Measurements from ENCODE around the gene SLC39A9. TPM values are rescaled to one million over a fixed set of nuclear protein-coding genes. Genes with fewer than 3 reads are reported as not detected.
A peak's percentile ranks its signal among the peaks of the same experiment; 100 is the strongest.

The SLC39A9 gene
- total RNA-seq, 1 experiment from 2014 or later: 53.1 TPM

- DNase-seq: no peak
- Histone ChIP-seq H3K27me3 (ENCODE audit: control insufficient read depth, insufficient read depth, low read length) (no peaks in the 10 kb centered on the region), H3K36me3 (replicated peaks; ENCODE audit: control insufficient read depth, insufficient read depth, low read length) (no peaks in the 10 kb centered on the region), H3K4me3 (ENCODE audit: insufficient read depth, low read depth, low read length) (no peak overlapping the region)
Measured at GRCh38 chr14:69358966-69359365, 39.5 kb upstream of the SLC39A9 start.

- no peaks in the 10 kb centered on the region for H3K27me3 ChIP-seq (ENCODE audit: control insufficient read depth, insufficient read depth, low read length)
- peak; percentile 19 for DNase-seq
- H3K4me3 ChIP-seq (ENCODE audit: insufficient read depth, low read depth, low read length): no peak overlapping the region
Measured at GRCh38 chr14:69360438-69361108, 37.9 kb upstream of the SLC39A9 start.

GRCh38 chr14:69363055-69363454 lies 35.4 kb upstream of the SLC39A9 start:
- peak; percentile 84 for DNase-seq
- no peaks in the 10 kb centered on the region for H3K27me3 ChIP-seq (ENCODE audit: control insufficient read depth, insufficient read depth, low read length)
- no peak overlapping the region for H3K4me3 ChIP-seq (ENCODE audit: insufficient read depth, low read depth, low read length)
- H3K36me3 ChIP-seq (replicated peaks; ENCODE audit: control insufficient read depth, insufficient read depth, low read length): no peaks in the 10 kb centered on the region

More at GRCh38 chr14:69360438-69361108, 37.9 kb upstream of the SLC39A9 start:
- H3K36me3 ChIP-seq (replicated peaks; ENCODE audit: control insufficient read depth, insufficient read depth, low read length): no peaks in the 10 kb centered on the region

- Histone ChIP-seq H3K27me3 (ENCODE audit: control insufficient read depth, insufficient read depth, low read length) (no peaks in the 10 kb centered on the region), H3K36me3 (replicated peaks; ENCODE audit: control insufficient read depth, insufficient read depth, low read length) (no peaks in the 10 kb centered on the region), H3K4me3 (ENCODE audit: insufficient read depth, low read depth, low read length) (no peak overlapping the region)
- no peak for DNase-seq
Measured at GRCh38 chr14:69363964-69364363, 34.5 kb upstream of the SLC39A9 start.

- DNase-seq: no peak
- H3K27me3 ChIP-seq (ENCODE audit: control insufficient read depth, insufficient read depth, low read length): no peaks in the 10 kb centered on the region
Measured at GRCh38 chr14:69364378-69364777, 34.1 kb upstream of the SLC39A9 start.

GRCh38 chr14:69366069-69366468 lies 32.4 kb upstream of the SLC39A9 start:
- H3K36me3 ChIP-seq (replicated peaks; ENCODE audit: control insufficient read depth, insufficient read depth, low read length): peaks cover 1% of the 10 kb centered on the region; the same call in 1 of the 2 replicates
- no peak for DNase-seq
- H3K27me3 ChIP-seq (ENCODE audit: control insufficient read depth, insufficient read depth, low read length): no peaks in the 10 kb centered on the region
- no peak overlapping the region for H3K4me3 ChIP-seq (ENCODE audit: insufficient read depth, low read depth, low read length)

More at GRCh38 chr14:69364378-69364777, 34.1 kb upstream of the SLC39A9 start:
- Histone ChIP-seq H3K4me3 (ENCODE audit: insufficient read depth, low read depth, low read length) (no peak overlapping the region), H3K36me3 (replicated peaks; ENCODE audit: control insufficient read depth, insufficient read depth, low read length) (peaks cover 1% of the 10 kb centered on the region; the same call in 1 of the 2 replicates)

GRCh38 chr14:69366761-69367160 lies 31.7 kb upstream of the SLC39A9 start:
- no peak overlapping the region for H3K4me3 ChIP-seq (ENCODE audit: insufficient read depth, low read depth, low read length)

GRCh38 chr14:69368381-69368780 lies 30.1 kb upstream of the SLC39A9 start:
- H3K4me3 ChIP-seq (ENCODE audit: insufficient read depth, low read depth, low read length): no peak overlapping the region
- no peaks in the 10 kb centered on the region for H3K27me3 ChIP-seq (ENCODE audit: control insufficient read depth, insufficient read depth, low read length)
- peaks cover 5% of the 10 kb centered on the region for H3K36me3 ChIP-seq (replicated peaks; ENCODE audit: control insufficient read depth, insufficient read depth, low read length)
- DNase-seq: no peak

More at GRCh38 chr14:69366761-69367160, 31.7 kb upstream of the SLC39A9 start:
- Histone ChIP-seq H3K27me3 (ENCODE audit: control insufficient read depth, insufficient read depth, low read length) (no peaks in the 10 kb centered on the region), H3K36me3 (replicated peaks; ENCODE audit: control insufficient read depth, insufficient read depth, low read length) (peaks cover 1% of the 10 kb centered on the region; the same call in 1 of the 2 replicates)
- DNase-seq: no peak

- no peak for DNase-seq
- Histone ChIP-seq H3K36me3 (replicated peaks; ENCODE audit: control insufficient read depth, insufficient read depth, low read length) (peaks cover 5% of the 10 kb centered on the region), H3K27me3 (ENCODE audit: control insufficient read depth, insufficient read depth, low read length) (no peaks in the 10 kb centered on the region), H3K4me3 (ENCODE audit: insufficient read depth, low read depth, low read length) (no peak overlapping the region)
Measured at GRCh38 chr14:69370061-69370460, 28.4 kb upstream of the SLC39A9 start.

- peaks cover 12% of the 10 kb centered on the region for H3K36me3 ChIP-seq (replicated peaks; ENCODE audit: control insufficient read depth, insufficient read depth, low read length)
- no peak overlapping the region for H3K4me3 ChIP-seq (ENCODE audit: insufficient read depth, low read depth, low read length)
- no peak for DNase-seq
- no peaks in the 10 kb centered on the region for H3K27me3 ChIP-seq (ENCODE audit: control insufficient read depth, insufficient read depth, low read length)
Measured at GRCh38 chr14:69372146-69372545, 26.3 kb upstream of the SLC39A9 start.

- peaks cover 12% of the 10 kb centered on the region for H3K36me3 ChIP-seq (replicated peaks; ENCODE audit: control insufficient read depth, insufficient read depth, low read length)
- H3K4me3 ChIP-seq (ENCODE audit: insufficient read depth, low read depth, low read length): no peak overlapping the region
- DNase-seq: no peak
- no peaks in the 10 kb centered on the region for H3K27me3 ChIP-seq (ENCODE audit: control insufficient read depth, insufficient read depth, low read length)
Measured at GRCh38 chr14:69373104-69373503, 25.4 kb upstream of the SLC39A9 start.

- H3K27me3 ChIP-seq (ENCODE audit: control insufficient read depth, insufficient read depth, low read length): no peaks in the 10 kb centered on the region
- H3K36me3 ChIP-seq (replicated peaks; ENCODE audit: control insufficient read depth, insufficient read depth, low read length): peaks cover 11% of the 10 kb centered on the region
- no peak for DNase-seq
- no peak overlapping the region for H3K4me3 ChIP-seq (ENCODE audit: insufficient read depth, low read depth, low read length)
Measured at GRCh38 chr14:69374235-69374634, 24.3 kb upstream of the SLC39A9 start.

GRCh38 chr14:69375182-69375581 lies 23.3 kb upstream of the SLC39A9 start:
- H3K4me3 ChIP-seq (ENCODE audit: insufficient read depth, low read depth, low read length): no peak overlapping the region
- no peak for DNase-seq
- H3K36me3 ChIP-seq (replicated peaks; ENCODE audit: control insufficient read depth, insufficient read depth, low read length): peaks cover 11% of the 10 kb centered on the region
- no peaks in the 10 kb centered on the region for H3K27me3 ChIP-seq (ENCODE audit: control insufficient read depth, insufficient read depth, low read length)

- no peaks in the 10 kb centered on the region for H3K27me3 ChIP-seq (ENCODE audit: control insufficient read depth, insufficient read depth, low read length)
- H3K4me3 ChIP-seq (ENCODE audit: insufficient read depth, low read depth, low read length): no peak overlapping the region
- no peak for DNase-seq
- H3K36me3 ChIP-seq (replicated peaks; ENCODE audit: control insufficient read depth, insufficient read depth, low read length): peaks cover 11% of the 10 kb centered on the region
Measured at GRCh38 chr14:69375722-69376121, 22.8 kb upstream of the SLC39A9 start.

GRCh38 chr14:69376439-69376838 lies 22.1 kb upstream of the SLC39A9 start:
- Histone ChIP-seq H3K27me3 (ENCODE audit: control insufficient read depth, insufficient read depth, low read length) (no peaks in the 10 kb centered on the region), H3K4me3 (ENCODE audit: insufficient read depth, low read depth, low read length) (no peak overlapping the region), H3K36me3 (replicated peaks; ENCODE audit: control insufficient read depth, insufficient read depth, low read length) (peaks cover 11% of the 10 kb centered on the region)
- no peak for DNase-seq
